Measurements from ENCODE around the gene MICALL1.

Gene MICALL1

DNA sequence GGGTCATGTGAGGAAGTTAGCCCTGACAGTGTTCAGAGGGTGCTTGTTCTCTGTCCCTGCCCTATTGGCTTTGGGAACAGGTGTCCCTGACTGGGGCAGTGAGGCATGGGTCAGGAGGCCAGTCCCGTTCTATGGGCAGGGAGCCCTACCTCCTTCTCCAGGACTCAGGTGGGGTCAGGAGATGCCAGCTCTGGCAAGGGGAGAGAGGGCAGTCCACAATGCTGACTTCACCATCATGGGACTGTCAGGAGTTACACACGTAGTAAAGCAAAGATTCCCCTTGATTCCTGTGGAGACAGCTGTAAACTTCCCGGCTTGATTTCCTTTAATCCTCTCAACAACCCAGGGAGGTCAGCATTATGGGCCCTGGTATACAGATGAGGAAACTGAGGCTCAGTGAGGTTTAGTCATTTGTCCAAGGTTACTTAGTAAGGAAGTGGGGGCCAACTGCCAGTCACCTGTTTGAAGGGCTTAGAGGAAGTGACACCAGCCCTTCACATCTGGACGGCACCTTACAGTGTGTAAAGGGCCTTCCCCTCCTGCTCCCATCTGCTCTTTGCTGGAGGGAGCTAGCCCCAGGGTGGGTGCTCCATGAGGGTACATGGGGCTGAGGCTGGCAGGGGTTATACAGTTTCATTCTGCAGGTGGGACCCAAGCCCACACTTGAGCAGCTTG, 11.9 kb downstream of the MICALL1 start:
- Histone ChIP-seq H3K4me1 (no peaks in the 10 kb centered on the region), H3K27ac (no peak overlapping the region), H3K4me2 (ENCODE audit: low read length) (no peak overlapping the region), H3K36me3 (ENCODE audit: control insufficient read depth, insufficient read depth, low read length) (no peaks in the 10 kb centered on the region), H3K27me3 (ENCODE audit: control insufficient read depth, insufficient read depth, low read length) (no peaks in the 10 kb centered on the region), H3K9ac (no peak overlapping the region), H3K9me3 (ENCODE audit: control insufficient read depth, low read length) (no peaks in the 10 kb centered on the region), H2AFZ (no peak overlapping the region), H3K4me3 (ENCODE audit: low read depth, low read length) (no peak overlapping the region), H3K79me2 (no peaks in the 10 kb centered on the region)
- TF ChIP-seq, protein P1, sequence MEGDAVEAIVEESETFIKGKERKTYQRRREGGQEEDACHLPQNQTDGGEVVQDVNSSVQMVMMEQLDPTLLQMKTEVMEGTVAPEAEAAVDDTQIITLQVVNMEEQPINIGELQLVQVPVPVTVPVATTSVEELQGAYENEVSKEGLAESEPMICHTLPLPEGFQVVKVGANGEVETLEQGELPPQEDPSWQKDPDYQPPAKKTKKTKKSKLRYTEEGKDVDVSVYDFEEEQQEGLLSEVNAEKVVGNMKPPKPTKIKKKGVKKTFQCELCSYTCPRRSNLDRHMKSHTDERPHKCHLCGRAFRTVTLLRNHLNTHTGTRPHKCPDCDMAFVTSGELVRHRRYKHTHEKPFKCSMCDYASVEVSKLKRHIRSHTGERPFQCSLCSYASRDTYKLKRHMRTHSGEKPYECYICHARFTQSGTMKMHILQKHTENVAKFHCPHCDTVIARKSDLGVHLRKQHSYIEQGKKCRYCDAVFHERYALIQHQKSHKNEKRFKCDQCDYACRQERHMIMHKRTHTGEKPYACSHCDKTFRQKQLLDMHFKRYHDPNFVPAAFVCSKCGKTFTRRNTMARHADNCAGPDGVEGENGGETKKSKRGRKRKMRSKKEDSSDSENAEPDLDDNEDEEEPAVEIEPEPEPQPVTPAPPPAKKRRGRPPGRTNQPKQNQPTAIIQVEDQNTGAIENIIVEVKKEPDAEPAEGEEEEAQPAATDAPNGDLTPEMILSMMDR (IDR thresholded peaks at IDR 0.05), result no peak

DNA sequence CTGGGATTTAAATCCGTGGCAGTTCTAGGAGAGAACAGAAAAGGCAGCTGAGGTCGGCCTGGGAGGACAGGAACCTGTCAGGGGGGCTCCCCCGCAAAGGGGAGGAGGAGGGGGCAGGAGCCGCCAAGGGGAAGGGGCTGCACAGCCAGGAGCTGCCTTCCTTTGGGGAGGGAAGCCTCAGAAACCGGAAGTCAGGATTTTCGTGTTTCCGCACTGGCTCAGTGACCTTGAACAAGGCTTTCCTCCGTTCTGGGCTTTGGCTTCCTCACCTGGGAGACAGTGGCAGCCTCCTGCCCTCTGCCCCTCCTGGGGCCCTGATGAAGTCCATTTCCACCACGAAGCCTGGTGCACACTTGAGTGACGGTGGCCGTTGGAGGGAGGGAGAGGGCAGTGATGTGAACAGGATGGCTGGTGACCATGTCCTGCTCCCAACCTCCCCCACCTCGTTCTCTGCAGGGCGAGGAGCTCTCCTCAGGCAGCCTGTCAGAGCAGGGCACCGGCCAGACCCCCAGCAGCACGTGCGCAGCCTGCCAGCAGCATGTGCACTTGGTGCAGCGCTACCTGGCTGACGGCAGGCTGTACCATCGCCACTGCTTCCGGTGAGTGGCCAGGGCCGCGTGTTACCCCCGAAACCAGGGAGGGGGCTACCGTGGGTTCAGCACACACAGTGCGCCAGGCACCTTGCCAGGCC, 12.6 kb downstream of the MICALL1 start:
- no peaks in the 10 kb centered on the region for H3K9me3 ChIP-seq (ENCODE audit: control insufficient read depth, low read length)
- no peak overlapping the region for H3K4me2 ChIP-seq (ENCODE audit: low read length)
- H3K27ac ChIP-seq, result no peak overlapping the region
- H3K4me1 ChIP-seq, result no peaks in the 10 kb centered on the region
- H3K79me2 ChIP-seq, result no peaks in the 10 kb centered on the region
- no peaks in the 10 kb centered on the region for H3K27me3 ChIP-seq (ENCODE audit: control insufficient read depth, insufficient read depth, low read length)
- H3K36me3 ChIP-seq (ENCODE audit: control insufficient read depth, insufficient read depth, low read length), result no peaks in the 10 kb centered on the region
- H3K9ac ChIP-seq, result no peak overlapping the region
- H3K4me3 ChIP-seq (ENCODE audit: low read depth, low read length), result no peak overlapping the region
- TF ChIP-seq, protein P1 (IDR thresholded peaks at IDR 0.05), result no peak
- H2AFZ ChIP-seq, result no peak overlapping the region

DNA sequence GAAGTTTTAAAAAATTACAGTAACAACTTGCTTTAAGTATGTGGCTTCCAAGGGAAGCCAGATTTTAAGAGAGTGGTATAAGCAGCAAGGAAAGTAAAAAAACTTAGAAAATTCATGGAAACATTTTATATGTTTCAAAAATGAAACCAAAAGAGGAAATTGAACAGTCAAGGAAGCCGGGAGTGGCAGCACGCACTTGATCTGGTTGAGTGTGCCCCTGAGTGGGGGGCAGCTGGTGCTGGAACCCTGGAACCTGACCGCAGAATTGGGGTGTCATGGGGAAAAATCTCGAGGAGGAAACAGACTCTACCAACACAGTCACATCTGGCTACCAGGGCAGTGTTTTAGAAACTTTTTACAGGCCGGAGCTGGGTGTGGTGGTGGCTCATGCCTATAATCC, 14.0 kb downstream of the MICALL1 start:
- no peak overlapping the region for H3K4me3 ChIP-seq (ENCODE audit: low read depth, low read length)
- H3K4me1 ChIP-seq, result no peaks in the 10 kb centered on the region
- H3K9ac ChIP-seq, result no peak overlapping the region
- no peaks in the 10 kb centered on the region for H3K36me3 ChIP-seq (ENCODE audit: control insufficient read depth, insufficient read depth, low read length)
- H3K27me3 ChIP-seq (ENCODE audit: control insufficient read depth, insufficient read depth, low read length), result no peaks in the 10 kb centered on the region
- no peaks in the 10 kb centered on the region for H3K79me2 ChIP-seq
- no peak overlapping the region for H3K27ac ChIP-seq
- TF ChIP-seq, protein P1 (IDR thresholded peaks at IDR 0.05), result no peak
- no peak overlapping the region for H3K4me2 ChIP-seq (ENCODE audit: low read length)
- H3K9me3 ChIP-seq (ENCODE audit: control insufficient read depth, low read length), result no peaks in the 10 kb centered on the region
- no peak overlapping the region for H2AFZ ChIP-seq

DNA sequence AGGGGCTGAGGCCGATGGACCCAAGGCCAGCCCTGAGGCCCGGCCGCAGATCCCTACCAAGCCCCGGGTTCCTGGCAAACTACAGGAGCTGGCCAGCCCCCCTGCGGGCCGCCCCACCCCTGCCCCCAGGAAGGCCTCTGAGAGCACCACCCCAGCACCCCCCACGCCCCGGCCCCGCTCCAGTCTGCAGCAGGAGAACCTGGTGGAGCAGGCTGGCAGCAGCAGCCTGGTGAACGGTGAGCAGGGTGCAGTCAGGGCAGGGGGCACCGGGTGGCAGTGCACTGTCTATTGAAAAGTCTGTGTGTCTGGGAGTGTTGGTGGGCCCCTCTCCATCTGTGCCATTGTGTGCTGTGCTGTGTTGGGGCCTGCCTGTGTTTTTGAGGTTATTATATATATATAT, 16.1 kb downstream of the MICALL1 start:
- Histone ChIP-seq H3K9ac (no peak overlapping the region), H3K36me3 (ENCODE audit: control insufficient read depth, insufficient read depth, low read length) (no peaks in the 10 kb centered on the region), H3K9me3 (ENCODE audit: control insufficient read depth, low read length) (no peaks in the 10 kb centered on the region), H3K4me2 (ENCODE audit: low read length) (no peak overlapping the region), H3K4me3 (ENCODE audit: low read depth, low read length) (no peak overlapping the region), H3K4me1 (no peaks in the 10 kb centered on the region), H3K27ac (no peak overlapping the region), H3K27me3 (ENCODE audit: control insufficient read depth, insufficient read depth, low read length) (no peaks in the 10 kb centered on the region), H2AFZ (no peak overlapping the region), H3K79me2 (no peaks in the 10 kb centered on the region)
- TF ChIP-seq, protein P1 (IDR thresholded peaks at IDR 0.05), result no peak

DNA sequence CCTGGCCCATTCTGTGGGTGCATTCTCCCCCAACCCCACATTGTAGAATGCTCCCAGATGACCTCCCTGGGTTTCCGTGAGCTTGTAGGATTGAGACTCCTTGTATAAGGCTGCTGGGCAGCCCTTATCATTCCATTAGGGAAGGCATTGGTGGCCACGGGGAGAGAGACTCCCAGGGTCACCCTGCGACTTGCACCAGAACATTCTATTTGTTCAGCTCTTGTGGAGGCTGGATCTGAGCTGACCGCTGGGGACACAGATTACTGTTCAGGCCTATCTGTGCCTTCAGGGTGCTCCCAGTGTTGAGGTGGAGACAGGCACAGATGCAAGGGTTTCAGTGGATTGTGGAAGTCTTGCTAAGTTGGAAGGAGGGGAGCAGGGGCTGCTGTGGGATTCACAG, 17.8 kb downstream of the MICALL1 start:
- Histone ChIP-seq H2AFZ (no peak overlapping the region), H3K9me3 (ENCODE audit: control insufficient read depth, low read length) (no peaks in the 10 kb centered on the region), H3K36me3 (ENCODE audit: control insufficient read depth, insufficient read depth, low read length) (no peaks in the 10 kb centered on the region), H3K79me2 (no peaks in the 10 kb centered on the region), H3K9ac (no peak overlapping the region), H3K4me2 (ENCODE audit: low read length) (no peak overlapping the region), H3K27ac (no peak overlapping the region), H3K27me3 (ENCODE audit: control insufficient read depth, insufficient read depth, low read length) (no peaks in the 10 kb centered on the region), H3K4me3 (ENCODE audit: low read depth, low read length) (no peak overlapping the region), H3K4me1 (peaks cover under 1% of the 10 kb centered on the region)
- TF ChIP-seq, protein P1 (IDR thresholded peaks at IDR 0.05), result no peak

Measured in parathyroid adenoma (tissue), 2 donors.